Keratinocyte (primary cell): ENCODE data around the gene LGALS7.
"Not testable (repeated sequence)": the region's sequence is repeated elsewhere in the genome, so short reads cannot be mapped to it uniquely, and the experiment has no call there.

Experiments used
- CTCF ChIP-seq, 3 experiments: IDR thresholded peaks in 1 of 3; conservative IDR thresholded peaks in 1 of 3; optimal IDR thresholded peaks in 1 of 3; 2 replicates in 2 of 3; 3 replicates in 1 of 3; pipeline versions ENCODE3 to v1.5.1; 2011; ENCODE audit warnings: low read length in 3 of 3, mild to moderate bottlenecking in 3 of 3, moderate library complexity in 2 of 3, control low read depth in 1 of 3, inconsistent platforms in 1 of 3; ENCODE audit not compliant: insufficient read depth in 2 of 3; ENCODE audit errors: extremely low read depth in 1 of 3
- EZH2 ChIP-seq: IDR thresholded peaks from one replicate; pipeline ENCODE4 v1.6.1; 2012; ENCODE audit warnings: inconsistent platforms, mild to moderate bottlenecking, low read length, moderate library complexity

GRCh38 chr19:38791451-38792064, 18.2 kb upstream of the LGALS7 start:
- not testable (repeated sequence) for TF ChIP-seq CTCF (optimal IDR thresholded peaks at IDR 0.05 in 1 of 3, IDR thresholded peaks at IDR 0.05 in 1 of 3, conservative IDR thresholded peaks at IDR 0.05 in 1 of 3; ENCODE audit: extremely low read depth in 1 of 3, insufficient read depth in 2 of 3, low read length in 3 of 3); EZH2
